K562 (cell line): Measurements from ENCODE around the gene LRRC4. TPM values are rescaled to one million over a fixed set of nuclear protein-coding genes. Genes with fewer than 3 reads are reported as not detected.

Source experiments
- ATAC-seq: fragments of 200-7000 bp; cut with Tn5 transposase; 3 replicates; pipeline ENCODE4 v1.9.1; 2020; ENCODE audit warnings: moderate library complexity
- BruUV-seq: library from RNA; stranded (reverse); fragments of 400-500 nt; replicated peaks from 2 replicates; lab custom pipeline; 2021; lab: Mats Ljungman, UMichigan
- CTCF ChIA-PET: fragments of 300-600 bp; formaldehyde crosslinking; extraction: SDS; loops from one replicate; lab custom pipeline; 2021; ENCODE audit warnings: low intra/inter-chr PET ratio; lab: Yijun Ruan, JAX
- POLR2A ChIA-PET: fragments of 300-600, 350-650 bp; sonication (Branson Sonifier 250); formaldehyde crosslinking; extraction: SDS; loops from one replicate; lab custom pipeline; 2021; ENCODE audit warnings: antibody characterized with exemption, inconsistent platforms; lab: Yijun Ruan, JAX
- DNase-seq, 4 experiments: peaks; one replicate each; pipeline versions ENCODE4 v3.0.0 to v3.0.0-alpha.2; 2011 to 2018; ENCODE audit warnings: low spot score in 3 of 4, mixed read lengths in 3 of 4; ENCODE audit errors: extremely low read depth in 1 of 4
- FAIRE-seq: peaks from 2 replicates; lab custom pipeline; 2011; peaks lifted over from hg19 to GRCh38; lab: Jason Lieb, UNC
- H2AFZ ChIP-seq: 2 replicates; pipeline ENCODE4 v1.6.0; 2011; ENCODE audit warnings: low read depth, low read length, control low read depth, inconsistent platforms
- H3K27ac ChIP-seq: fragments of 200-600 bp; 3 replicates; pipeline ENCODE4 v1.8.0; 2011; ENCODE audit warnings: low read depth, mild to moderate bottlenecking, control low read depth, inconsistent platforms, low read length, moderate library complexity, mixed read lengths; ENCODE audit errors: extremely low read depth
- H3K27me3 ChIP-seq, 2 experiments: fragments of 300-600 bp in 1 of 2; 2 replicates in 1 of 2; 3 replicates in 1 of 2; pipeline versions ENCODE4 v1.6.0 to v1.8.0; 2011; ENCODE audit warnings: inconsistent platforms in 2 of 2, low read length in 2 of 2, mild to moderate bottlenecking in 1 of 2, mixed read lengths in 1 of 2, moderate library complexity in 1 of 2; ENCODE audit not compliant: control insufficient read depth in 2 of 2, insufficient read depth in 2 of 2
- H3K36me3 ChIP-seq: fragments of 300-600 bp; 3 replicates; pipeline ENCODE4 v1.8.0; 2011; ENCODE audit warnings: mild to moderate bottlenecking, low read length, inconsistent platforms; ENCODE audit not compliant: control insufficient read depth, insufficient read depth
- H3K4me1 ChIP-seq, 2 experiments: fragments of 200-600 bp in 1 of 2; replicated peaks in 1 of 2; 2 replicates in 1 of 2; 3 replicates in 1 of 2; pipeline versions ENCODE4 v1.5.1 to v1.8.0; 2011; ENCODE audit warnings: inconsistent platforms in 2 of 2, low read length in 2 of 2, mild to moderate bottlenecking in 1 of 2, mixed read lengths in 1 of 2, moderate library complexity in 1 of 2; ENCODE audit not compliant: control insufficient read depth in 2 of 2, insufficient read depth in 2 of 2
- H3K4me2 ChIP-seq: 2 replicates; pipeline ENCODE4 v1.6.1; 2011; ENCODE audit warnings: low read length, control low read depth, inconsistent platforms, mixed read lengths; ENCODE audit not compliant: insufficient read depth
- H3K4me3 ChIP-seq: fragments of 200-600 bp; sonication (generic), shearing (Covaris generic); 2 replicates; pipeline ENCODE4 v1.5.1; 2016; ENCODE audit warnings: control low read depth, inconsistent platforms
- H3K79me2 ChIP-seq: fragments of 200-600 bp; 3 replicates; pipeline ENCODE4 v1.8.0; 2011; ENCODE audit warnings: low read length, inconsistent platforms; ENCODE audit not compliant: control insufficient read depth, insufficient read depth
- H3K9ac ChIP-seq, 2 experiments: 2 replicates each; pipeline versions ENCODE4 v1.6.0 to v1.6.1; 2011; ENCODE audit warnings: low read depth in 2 of 2, low read length in 2 of 2, control low read depth in 1 of 2, inconsistent platforms in 1 of 2, mild to moderate bottlenecking in 1 of 2, mixed read lengths in 1 of 2; ENCODE audit not compliant: insufficient read depth in 1 of 2
- H3K9me1 ChIP-seq: one replicate; pipeline ENCODE4 v1.6.0; 2011; ENCODE audit warnings: inconsistent platforms, mild to moderate bottlenecking, low read length, moderate library complexity; ENCODE audit not compliant: control insufficient read depth, insufficient read depth
- H3K9me3 ChIP-seq: replicated peaks from 2 replicates; pipeline ENCODE4 v1.5.1; 2011; ENCODE audit warnings: low read depth, low read length, inconsistent platforms; ENCODE audit not compliant: control insufficient read depth, insufficient read depth
- H4K20me1 ChIP-seq: replicated peaks from 2 replicates; pipeline ENCODE4 v1.6.1; 2011; ENCODE audit warnings: low read length, inconsistent platforms, mixed read lengths; ENCODE audit not compliant: control insufficient read depth, insufficient read depth
- BACH1 ChIP-seq: fragments of 200-800 bp; sonication (Bioruptor generic); IDR thresholded peaks from 2 replicates; pipeline ENCODE4 v1.6.1; 2016; ENCODE audit warnings: missing genetic modification characterization, missing compliant biosample characterization
- ETV6 ChIP-seq, 3 experiments: fragments of 150-350 bp in 1 of 3; sonication (generic) in 1 of 3; formaldehyde crosslinking in 1 of 3; IDR thresholded peaks; 2 replicates each; pipeline versions ENCODE4 v1.6.1 to v1.8.0; 2014 to 2022; ENCODE audit warnings: borderline replicate concordance in 2 of 3, low read depth in 2 of 3, antibody characterized with exemption in 1 of 3, low read length in 1 of 3, mild to moderate bottlenecking in 1 of 3, missing genetic modification reagents in 1 of 3
- HNRNPK ChIP-seq: fragments of 200-400 bp; formaldehyde crosslinking; IDR thresholded peaks from one replicate; pipeline ENCODE4 v1.6.1; 2018; ENCODE audit warnings: mild to moderate bottlenecking, low read depth, low read length; ENCODE audit not compliant: poor library complexity, severe bottlenecking
- NBN ChIP-seq: fragments of 450-650 bp; IDR thresholded peaks from 2 replicates; pipeline ENCODE4 v1.6.1; 2016; ENCODE audit warnings: low read depth, mild to moderate bottlenecking
- POLR3A ChIP-seq: IDR thresholded peaks from 2 replicates; pipeline ENCODE4 v1.6.1; 2011; ENCODE audit warnings: borderline replicate concordance, mild to moderate bottlenecking, moderate library complexity; ENCODE audit not compliant: insufficient read length, insufficient read depth; ENCODE audit errors: extremely low read depth
- POLR3G ChIP-seq: IDR thresholded peaks from 2 replicates; pipeline ENCODE4 v1.6.1; 2011; ENCODE audit not compliant: insufficient read length, insufficient replicate concordance; ENCODE audit errors: extremely low read depth
- TAL1 ChIP-seq: fragments of 450-650 bp; IDR thresholded peaks from 2 replicates; pipeline ENCODE4 v1.6.1; 2016; ENCODE audit warnings: mild to moderate bottlenecking
- WGBS: fragments of 100-300 bp; shearing (Covaris generic); methylation state at CpG from one replicate; pipeline ENCODE4 v1.1.6; 2016; ENCODE audit warnings: low coverage, mixed read lengths; ENCODE audit not compliant: insufficient coverage; ENCODE audit errors: missing lambda C conversion rate; 5-methylcytosine and 5-hydroxymethylcytosine counted together
- in situ Hi-C: fragments of 300-500 bp; cut with MboI; formaldehyde crosslinking; loops from 4 replicates; pipeline ENCODE4 v1.15.0; 2018; ENCODE audit warnings: inconsistent platforms, mixed read lengths
- intact Hi-C: fragments of 100-400 bp; cut with micrococcal nuclease; formaldehyde crosslinking; loops from 2 replicates; pipeline ENCODE4 v1.14.2; 2022
- polyA plus RNA-seq, 8 experiments: library from polyadenylated mRNA; depleted of rRNA in 4 of 8; stranded (reverse) in 5 of 8; unstranded in 3 of 8; fragments of >200 nt; fragmentation: Nextera tagmentation in 2 of 8; fragmentation: Illumina TruSeq in 1 of 8; extraction: Ambion mirVana in 2 of 8; extraction: Trizol in 1 of 8; gene quantifications; 2 replicates each; pipeline versions ENCODE4 v1.2.1 to v1.2.3, GENCODE V29; 2011 to 2014; ENCODE audit warnings: inconsistent platforms in 1 of 8, missing spikeins in 1 of 8
- total RNA-seq, 7 experiments: library from RNA; depleted of rRNA in 6 of 7; stranded (reverse); fragments of >200 nt in 6 of 7; fragmentation: Illumina TruSeq in 2 of 7; extraction: Trizol in 2 of 7; gene quantifications; 2 replicates each; pipeline versions ENCODE4 v1.2.1 to v1.2.3, GENCODE V29; 2011 to 2021; ENCODE audit warnings: low replicate concordance in 1 of 7
- TF ChIP-seq, protein P1 (sequence below): fragments of 250-450 bp; sonication (Bioruptor Pico); IDR thresholded peaks from 2 replicates; pipeline ENCODE4 v1.8.0; 2022; ENCODE audit warnings: moderate library complexity, mild to moderate bottlenecking, inconsistent platforms
- TF ChIP-seq, protein P2 (sequence below): fragments of 250-450 bp; sonication (Bioruptor Pico); IDR thresholded peaks from 2 replicates; pipeline ENCODE4 v1.4.0; 2020; ENCODE audit warnings: mild to moderate bottlenecking, moderate library complexity
- TF ChIP-seq, protein P3 (sequence below): fragments of 250-450 bp; sonication (Bioruptor Pico); IDR thresholded peaks from 2 replicates; pipeline ENCODE4 v1.5.0; 2021; ENCODE audit warnings: mild to moderate bottlenecking, borderline replicate concordance
- TF ChIP-seq, protein P4 (sequence below): fragments of 250-450 bp; sonication (Bioruptor Pico); IDR thresholded peaks from 2 replicates; pipeline ENCODE4 v1.8.0; 2022; ENCODE audit warnings: inconsistent platforms

Gene LRRC4
- total and polyA plus RNA-seq, 9 of the 15 experiments (the other 6 are each of a cell fraction or from before 2014, with no cell fraction given), result 0.04 to 0.11 TPM; not detected in 7

DNA sequence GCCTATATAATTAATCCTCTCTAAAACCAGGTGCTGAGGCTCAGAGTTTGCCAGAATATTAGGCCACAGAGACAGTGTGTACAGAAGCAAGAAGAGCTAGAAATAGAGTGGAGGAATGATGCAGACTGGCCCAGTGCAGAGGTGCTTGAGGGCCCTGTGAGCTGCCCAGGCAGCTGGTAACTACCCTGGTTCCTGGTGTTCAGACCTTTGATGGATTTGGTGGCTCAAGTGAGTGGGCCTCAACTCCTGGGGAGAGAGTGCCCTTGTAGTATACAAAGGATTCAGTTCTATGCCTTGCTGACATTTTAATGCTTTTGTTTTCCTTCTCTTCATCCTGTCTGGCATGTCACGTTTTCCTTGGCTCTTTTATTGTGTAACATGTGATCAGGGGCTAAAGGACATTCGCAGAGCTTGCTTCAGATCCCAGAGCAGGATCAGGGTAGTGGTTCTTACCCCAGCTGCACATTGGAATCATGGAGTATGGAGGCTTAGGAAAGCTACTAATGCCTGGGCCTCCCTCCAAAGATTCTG is 20.0 kb downstream of the LRRC4 start:
- intact Hi-C loops, result no loop called here
- FAIRE-seq, result no peak

More for the DNA sequence above, 20.0 kb downstream of the LRRC4 start:
- no peak overlapping the region for H3K27ac ChIP-seq
- BruUV-seq, result no TSS peak
- H2AFZ ChIP-seq, result no peak overlapping the region
- DNase-seq (no peak), ATAC-seq (no peak)
- H3K4me1 ChIP-seq, result peaks cover 0 to under 1% of the 10 kb centered on the region in 2 experiments; a peak in 3 of 5 replicates
- peaks cover 4% of the 10 kb centered on the region for H3K9me1 ChIP-seq
- no peak overlapping the region for H3K9ac ChIP-seq
- H3K79me2 ChIP-seq, result no peaks in the 10 kb centered on the region
- in situ Hi-C loops, result no loop called here
- 90% methylated on average over 2 of the region's 2 CpGs for WGBS
- no peak overlapping the region for H3K4me2 ChIP-seq
- peaks cover 5% of the 10 kb centered on the region; the same call in 1 of the 2 replicates for H4K20me1 ChIP-seq
- ChIA-PET CTCF (no interaction called here), POLR2A (interaction anchor here (1.1 to 1.3 kb wide), 3 partner anchors 11 to 51 kb away, joined by 3 to 6 read pairs (median 4); no protein-coding TSS in a partner anchor)
- TF ChIP-seq POLR3G (no peak), HNRNPK (no peak), POLR3A (no peak), TAL1 (no peak), NBN (no peak), BACH1 (tag) (no peak), ETV6 (IDR thresholded peaks at IDR 0.05; ENCODE audit: borderline replicate concordance in 1 of 2, low read depth in 2 of 2, low read length in 1 of 2) (no peak), ETV6 (CRISPR knock-in tag; IDR thresholded peaks at IDR 0.05; ENCODE audit: borderline replicate concordance) (no peak)
- TF ChIP-seq, protein P1, sequence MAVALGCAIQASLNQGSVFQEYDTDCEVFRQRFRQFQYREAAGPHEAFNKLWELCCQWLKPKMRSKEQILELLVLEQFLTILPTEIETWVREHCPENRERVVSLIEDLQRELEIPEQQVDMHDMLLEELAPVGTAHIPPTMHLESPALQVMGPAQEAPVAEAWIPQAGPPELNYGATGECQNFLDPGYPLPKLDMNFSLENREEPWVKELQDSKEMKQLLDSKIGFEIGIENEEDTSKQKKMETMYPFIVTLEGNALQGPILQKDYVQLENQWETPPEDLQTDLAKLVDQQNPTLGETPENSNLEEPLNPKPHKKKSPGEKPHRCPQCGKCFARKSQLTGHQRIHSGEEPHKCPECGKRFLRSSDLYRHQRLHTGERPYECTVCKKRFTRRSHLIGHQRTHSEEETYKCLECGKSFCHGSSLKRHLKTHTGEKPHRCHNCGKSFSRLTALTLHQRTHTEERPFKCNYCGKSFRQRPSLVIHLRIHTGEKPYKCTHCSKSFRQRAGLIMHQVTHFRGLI, result no peak
- TF ChIP-seq, protein P2, sequence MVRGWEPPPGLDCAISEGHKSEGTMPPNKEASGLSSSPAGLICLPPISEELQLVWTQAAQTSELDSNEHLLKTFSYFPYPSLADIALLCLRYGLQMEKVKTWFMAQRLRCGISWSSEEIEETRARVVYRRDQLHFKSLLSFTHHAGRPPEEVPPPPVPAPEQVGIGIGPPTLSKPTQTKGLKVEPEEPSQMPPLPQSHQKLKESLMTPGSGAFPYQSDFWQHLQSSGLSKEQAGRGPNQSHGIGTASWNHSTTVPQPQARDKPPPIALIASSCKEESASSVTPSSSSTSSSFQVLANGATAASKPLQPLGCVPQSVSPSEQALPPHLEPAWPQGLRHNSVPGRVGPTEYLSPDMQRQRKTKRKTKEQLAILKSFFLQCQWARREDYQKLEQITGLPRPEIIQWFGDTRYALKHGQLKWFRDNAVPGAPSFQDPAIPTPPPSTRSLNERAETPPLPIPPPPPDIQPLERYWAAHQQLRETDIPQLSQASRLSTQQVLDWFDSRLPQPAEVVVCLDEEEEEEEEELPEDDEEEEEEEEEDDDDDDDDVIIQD (CRISPR knock-in tag), result no peak
- TF ChIP-seq, protein P3, sequence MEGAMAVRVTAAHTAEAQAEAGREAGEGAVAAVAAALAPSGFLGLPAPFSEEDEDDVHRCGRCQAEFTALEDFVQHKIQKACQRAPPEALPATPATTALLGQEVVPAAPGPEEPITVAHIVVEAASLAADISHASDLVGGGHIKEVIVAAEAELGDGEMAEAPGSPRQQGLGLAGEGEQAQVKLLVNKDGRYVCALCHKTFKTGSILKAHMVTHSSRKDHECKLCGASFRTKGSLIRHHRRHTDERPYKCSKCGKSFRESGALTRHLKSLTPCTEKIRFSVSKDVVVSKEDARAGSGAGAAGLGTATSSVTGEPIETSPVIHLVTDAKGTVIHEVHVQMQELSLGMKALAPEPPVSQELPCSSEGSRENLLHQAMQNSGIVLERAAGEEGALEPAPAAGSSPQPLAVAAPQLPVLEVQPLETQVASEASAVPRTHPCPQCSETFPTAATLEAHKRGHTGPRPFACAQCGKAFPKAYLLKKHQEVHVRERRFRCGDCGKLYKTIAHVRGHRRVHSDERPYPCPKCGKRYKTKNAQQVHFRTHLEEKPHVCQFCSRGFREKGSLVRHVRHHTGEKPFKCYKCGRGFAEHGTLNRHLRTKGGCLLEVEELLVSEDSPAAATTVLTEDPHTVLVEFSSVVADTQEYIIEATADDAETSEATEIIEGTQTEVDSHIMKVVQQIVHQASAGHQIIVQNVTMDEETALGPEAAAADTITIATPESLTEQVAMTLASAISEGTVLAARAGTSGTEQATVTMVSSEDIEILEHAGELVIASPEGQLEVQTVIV (CRISPR knock-in tag), result no peak
- TF ChIP-seq, protein P4, sequence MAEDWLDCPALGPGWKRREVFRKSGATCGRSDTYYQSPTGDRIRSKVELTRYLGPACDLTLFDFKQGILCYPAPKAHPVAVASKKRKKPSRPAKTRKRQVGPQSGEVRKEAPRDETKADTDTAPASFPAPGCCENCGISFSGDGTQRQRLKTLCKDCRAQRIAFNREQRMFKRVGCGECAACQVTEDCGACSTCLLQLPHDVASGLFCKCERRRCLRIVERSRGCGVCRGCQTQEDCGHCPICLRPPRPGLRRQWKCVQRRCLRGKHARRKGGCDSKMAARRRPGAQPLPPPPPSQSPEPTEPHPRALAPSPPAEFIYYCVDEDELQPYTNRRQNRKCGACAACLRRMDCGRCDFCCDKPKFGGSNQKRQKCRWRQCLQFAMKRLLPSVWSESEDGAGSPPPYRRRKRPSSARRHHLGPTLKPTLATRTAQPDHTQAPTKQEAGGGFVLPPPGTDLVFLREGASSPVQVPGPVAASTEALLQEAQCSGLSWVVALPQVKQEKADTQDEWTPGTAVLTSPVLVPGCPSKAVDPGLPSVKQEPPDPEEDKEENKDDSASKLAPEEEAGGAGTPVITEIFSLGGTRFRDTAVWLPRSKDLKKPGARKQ, result no peak
- no peak overlapping the region for H3K4me3 ChIP-seq
- no peaks in the 10 kb centered on the region for H3K27me3 ChIP-seq
- H3K36me3 ChIP-seq, result peaks cover 61% of the 10 kb centered on the region
- H3K9me3 ChIP-seq, result no peaks in the 10 kb centered on the region
